ENCODE results near the gene RFNG. TPM values are rescaled to one million over a fixed set of nuclear protein-coding genes. Genes with fewer than 3 reads are reported as not detected.

The RFNG gene
- total and polyA plus RNA-seq, 2 of the 13 experiments (the other 11 are each of a cell fraction or from before 2014, with no cell fraction given) = 61.4 to 64.0 TPM

GRCh38 chr17:81999976-82000802, 51.4 kb downstream of the RFNG start (continued):
- TF ChIP-seq KIAA2018 (CRISPR knock-in tag; IDR thresholded peaks at IDR 0.05; ENCODE audit: borderline replicate concordance) (peak; percentile 16; the same call in 1 of the 2 replicates), ZNF879 (CRISPR knock-in tag; IDR thresholded peaks at IDR 0.05) (no peak), REXO4 (CRISPR knock-in tag; IDR thresholded peaks at IDR 0.05; ENCODE audit: borderline replicate concordance) (no peak), ZNF709 (CRISPR knock-in tag; IDR thresholded peaks at IDR 0.05) (peak; percentile 23), ZNF142 (CRISPR knock-in tag; IDR thresholded peaks at IDR 0.05) (no peak; the same call in 1 of the 2 replicates), TRIM24 (CRISPR knock-in tag; IDR thresholded peaks at IDR 0.05) (0 out of 2 replicates have a peak, but pooled peaks have one; percentile 34), TCF7 (IDR thresholded peaks at IDR 0.05; ENCODE audit: low read depth) (peak; percentile 85; the same call in 1 of the 2 replicates), PHF5A (CRISPR knock-in tag; IDR thresholded peaks at IDR 0.05; ENCODE audit: low read depth, unreplicated experiment) (no peak), ZNF713 (CRISPR knock-in tag; IDR thresholded peaks at IDR 0.05) (no peak), HMG20B (CRISPR knock-in tag; conservative IDR thresholded peaks at IDR 0.05) (0 out of 2 replicates have a peak, but pooled peaks have one; percentile 13), ARNT (IDR thresholded peaks at IDR 0.05) (no peak), ZNF326 (CRISPR knock-in tag; IDR thresholded peaks at IDR 0.05; ENCODE audit: borderline replicate concordance) (peak; percentile 81; the same call in 1 of the 2 replicates), NCOA5 (CRISPR knock-in tag; IDR thresholded peaks at IDR 0.05) (no peak), ELK4 (CRISPR knock-in tag; IDR thresholded peaks at IDR 0.05; ENCODE audit: borderline replicate concordance) (no peak)
